C1 segment of cervical spinal cord (tissue), 14 donors: Measurements from ENCODE around the gene DSG3.

Experiments
- DNase-seq, 14 donors: peaks; one replicate each; lab custom pipeline; 2025; lab: John Stamatoyannopoulos, UW

DSG3 gene

DNA sequence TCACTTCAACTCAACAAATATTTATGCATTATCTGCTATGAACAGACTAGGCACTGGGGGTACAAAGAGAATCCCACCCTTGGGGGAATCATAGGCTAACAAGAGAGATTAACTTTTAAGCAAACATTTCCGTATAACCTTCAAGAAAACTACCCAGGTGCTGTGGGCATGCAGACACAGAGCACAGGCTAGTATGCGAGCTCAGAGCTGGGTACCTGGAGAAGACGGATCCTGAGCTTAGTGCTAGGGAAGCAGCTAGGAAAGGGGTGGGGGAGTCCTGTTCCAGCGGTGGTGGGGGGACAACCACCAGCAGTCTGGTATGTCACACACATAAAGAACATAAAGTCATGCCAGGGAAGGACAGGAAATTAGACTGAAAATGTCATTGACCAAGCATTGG, 17.5 kb upstream of the DSG3 start:
- no peak for DNase-seq

DNA sequence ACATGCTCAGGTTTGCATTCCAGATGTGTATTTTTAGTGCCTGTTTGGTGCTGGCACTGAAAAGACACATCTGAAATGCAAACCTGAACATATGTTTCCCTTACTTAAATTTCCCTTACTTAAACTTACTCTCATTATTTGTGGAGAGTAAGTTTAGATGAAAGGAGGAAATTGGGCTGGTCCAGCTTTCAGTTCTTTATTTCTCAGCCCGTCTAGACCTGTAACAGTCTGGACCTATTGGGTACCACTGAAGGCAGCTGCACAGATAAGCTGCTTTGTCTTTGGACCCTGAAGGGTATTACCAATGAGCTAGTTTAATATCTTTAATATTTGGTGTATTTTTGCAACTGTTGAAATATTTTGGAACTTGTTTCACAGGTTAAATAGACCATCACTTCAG, 17.0 kb upstream of the DSG3 start:
- no peak for DNase-seq

DNA sequence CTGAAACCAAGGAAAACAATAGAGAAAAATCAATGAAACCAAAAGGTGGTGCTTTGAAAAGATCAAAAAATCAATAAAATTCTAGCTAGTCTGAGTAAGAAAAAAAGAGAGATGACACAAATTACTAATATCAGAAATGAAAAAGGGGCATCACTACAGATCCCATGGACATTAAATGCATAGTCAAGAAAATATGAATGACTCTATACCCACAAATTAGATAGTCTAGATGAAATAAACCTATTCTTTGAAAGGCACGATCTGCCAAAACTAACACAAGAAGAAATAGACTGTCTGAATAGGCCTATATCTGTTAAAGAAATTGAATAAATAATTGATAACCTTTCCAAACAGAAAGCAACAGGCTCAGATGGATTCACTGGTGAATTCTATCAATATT, 15.2 kb upstream of the DSG3 start:
- DNase-seq, result no peak

DNA sequence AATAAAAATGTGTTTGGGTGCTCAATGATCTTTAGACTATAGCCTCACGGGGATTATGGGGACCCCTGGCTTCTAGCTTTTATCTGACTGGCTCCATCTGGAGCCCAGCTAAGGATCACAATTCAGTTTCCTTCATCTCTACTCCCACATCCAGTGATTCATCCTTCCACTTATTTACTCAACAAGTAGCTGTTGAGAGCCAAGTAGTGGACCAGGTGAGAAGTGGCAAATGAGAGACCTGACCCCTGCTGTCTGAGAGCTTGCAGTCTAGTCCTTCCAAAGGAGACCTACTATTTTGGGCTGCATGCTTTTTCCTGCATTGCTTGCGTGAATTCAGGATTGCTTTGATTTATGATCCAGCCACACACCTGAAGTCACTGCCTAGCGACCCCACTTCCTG, 10.7 kb upstream of the DSG3 start:
- no peak for DNase-seq

DNA sequence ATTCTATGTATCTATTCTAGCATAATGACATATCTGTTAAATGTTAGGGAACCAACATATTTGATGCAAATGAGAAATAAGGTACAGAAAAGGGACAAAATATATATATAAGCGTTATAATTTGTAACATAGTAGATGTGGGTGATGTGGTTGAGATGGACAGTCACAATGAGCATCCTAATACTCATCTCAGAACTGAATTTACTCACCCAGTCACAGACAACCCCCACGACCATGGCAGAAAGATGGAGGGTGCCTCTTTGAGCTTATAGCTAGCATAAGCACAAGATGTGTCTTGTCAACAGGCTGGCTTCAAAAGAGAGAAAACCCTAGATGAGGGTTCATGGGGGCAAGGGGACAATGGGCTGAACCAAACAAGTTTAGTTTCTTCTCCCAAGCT, 9.1 kb upstream of the DSG3 start:
- no peak for DNase-seq

DNA sequence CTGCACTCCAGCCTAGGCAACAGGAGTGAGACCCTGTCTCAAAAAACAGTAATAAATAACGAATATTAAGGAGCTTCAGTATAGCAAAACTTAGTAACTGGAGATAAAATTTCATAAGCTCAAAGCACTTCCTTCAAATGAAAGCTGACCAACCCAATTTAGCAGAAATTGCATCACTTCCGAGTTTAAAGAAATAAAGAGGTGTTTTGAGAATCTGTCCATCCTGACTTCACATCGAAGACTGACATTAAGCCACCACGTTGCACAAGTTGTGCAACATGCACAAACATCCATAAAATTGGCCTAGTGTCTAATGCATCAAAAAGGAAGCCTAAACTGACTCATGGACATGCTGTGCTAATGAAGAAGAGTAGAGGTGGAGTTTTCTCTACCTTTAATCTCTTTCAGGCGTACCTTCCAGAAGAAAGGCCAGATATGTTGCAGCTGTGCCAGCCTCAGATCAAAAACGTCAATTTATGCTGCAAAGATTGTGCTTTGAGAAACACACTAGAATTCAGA, 7.7 kb upstream of the DSG3 start:
- no peak for DNase-seq

DNA sequence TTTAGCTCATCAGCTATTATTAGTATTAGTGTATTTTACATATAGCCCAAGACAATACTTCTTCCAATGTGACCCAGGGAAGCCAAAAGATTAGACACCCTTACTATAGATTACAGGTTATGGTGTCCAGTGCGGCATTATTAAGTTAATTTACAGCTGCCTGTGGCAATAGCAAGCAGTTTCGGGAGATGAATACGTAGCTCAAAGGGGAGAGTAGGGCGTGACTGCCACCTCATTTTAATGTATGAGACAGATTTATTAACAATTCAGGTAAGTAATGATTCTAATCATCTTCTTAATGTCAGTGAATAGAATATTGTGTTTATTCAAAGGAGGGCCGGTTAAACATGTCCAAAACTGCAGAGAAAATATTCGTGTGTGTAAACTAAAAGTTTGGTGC, 6.8 kb upstream of the DSG3 start:
- no peak for DNase-seq

DNA sequence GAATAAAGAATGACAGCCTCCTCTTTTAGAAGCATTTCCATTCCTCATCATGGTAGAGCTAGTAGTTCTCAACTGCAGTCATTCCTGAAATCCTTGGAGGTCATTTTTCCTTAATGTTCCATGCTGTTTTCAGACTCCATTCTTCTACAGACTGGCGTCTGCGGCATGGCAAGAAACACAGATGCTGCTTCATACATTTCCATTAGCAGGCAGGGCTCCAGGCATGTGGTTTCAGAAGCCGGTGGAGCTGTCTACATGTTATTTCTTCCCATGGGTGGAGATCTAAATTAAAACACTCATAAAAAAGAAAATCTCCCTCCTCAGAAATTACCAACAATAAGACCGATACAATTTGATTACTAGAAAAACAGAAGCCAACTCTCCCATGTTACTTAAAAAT, 6.0 kb upstream of the DSG3 start:
- DNase-seq, result no peak

DNA sequence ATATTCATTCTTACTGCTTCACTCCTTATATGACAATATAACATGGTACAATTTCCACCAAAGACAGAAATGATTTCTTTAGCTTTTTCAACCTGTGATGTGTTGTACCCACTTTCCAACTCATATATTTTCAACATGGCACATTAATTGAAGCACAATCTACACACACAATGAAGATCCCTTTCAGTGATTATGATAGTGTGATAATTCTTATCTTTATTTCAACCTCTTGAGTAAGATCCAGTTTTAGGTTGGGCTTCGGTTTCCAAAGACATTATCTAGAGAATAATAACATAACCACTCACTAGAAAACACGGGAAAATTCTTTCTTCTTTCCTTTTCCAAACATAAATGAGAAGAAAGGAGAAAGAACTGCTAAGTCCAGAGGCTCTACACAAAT, 3.4 kb upstream of the DSG3 start:
- DNase-seq, result no peak

DNA sequence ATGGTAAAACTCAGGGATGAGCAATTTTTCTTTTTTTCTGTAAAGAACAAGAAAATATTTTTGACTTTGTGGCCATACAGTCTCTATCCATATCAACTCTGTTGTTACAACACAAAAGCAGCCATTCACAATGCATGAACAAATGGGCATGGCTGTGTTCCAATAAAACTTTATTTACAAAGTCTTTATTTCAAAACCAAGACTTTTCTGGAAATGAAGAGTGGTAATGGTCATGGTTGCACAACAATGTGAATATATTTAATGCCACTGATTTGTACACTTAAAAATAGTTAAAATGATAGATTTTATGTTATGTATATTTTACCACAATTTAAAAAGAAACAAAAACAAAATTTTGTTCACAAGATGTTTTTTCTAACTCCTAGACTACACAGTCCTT, 1.6 kb upstream of the DSG3 start:
- DNase-seq, result no peak

DNA sequence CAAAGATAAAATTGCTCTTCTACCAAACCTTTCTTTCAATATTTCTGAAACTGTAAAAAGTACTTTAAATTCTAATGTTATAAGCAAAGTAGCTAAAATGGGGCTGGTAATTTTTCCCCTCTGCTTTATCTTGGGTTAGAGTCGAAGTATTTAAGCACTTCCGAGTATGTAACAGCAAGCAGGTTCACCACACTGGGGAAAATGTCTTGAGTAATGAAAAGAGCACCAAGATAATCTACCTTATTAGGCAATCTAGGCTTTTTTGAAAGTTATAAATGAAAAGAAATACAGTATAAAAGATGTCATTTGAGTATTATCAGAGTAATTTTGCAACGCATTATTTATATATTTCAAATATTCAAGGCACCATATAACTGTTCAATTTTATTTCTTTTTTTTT, 687 bp upstream of the DSG3 start:
- DNase-seq, result no peak

DNA sequence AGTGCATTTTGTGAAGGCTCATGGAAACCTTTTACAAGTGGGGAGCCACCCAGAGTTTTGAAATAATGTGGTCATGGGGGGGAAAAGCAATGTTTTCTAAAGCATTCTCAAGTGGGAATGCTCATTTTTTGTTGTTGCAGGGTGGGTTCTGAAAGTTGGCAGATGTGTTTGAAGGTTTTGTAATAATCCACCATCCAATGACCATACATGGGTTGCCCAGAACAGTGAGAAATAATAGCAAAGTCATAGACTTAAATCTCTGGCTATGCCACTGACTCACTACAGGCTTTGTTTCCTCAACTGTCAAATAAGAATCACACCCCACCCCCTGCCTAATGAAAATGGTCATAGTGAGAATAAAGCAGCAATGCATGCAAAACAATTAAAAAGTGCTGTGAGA, 2.9 kb downstream of the DSG3 start:
- DNase-seq, result no peak

DNA sequence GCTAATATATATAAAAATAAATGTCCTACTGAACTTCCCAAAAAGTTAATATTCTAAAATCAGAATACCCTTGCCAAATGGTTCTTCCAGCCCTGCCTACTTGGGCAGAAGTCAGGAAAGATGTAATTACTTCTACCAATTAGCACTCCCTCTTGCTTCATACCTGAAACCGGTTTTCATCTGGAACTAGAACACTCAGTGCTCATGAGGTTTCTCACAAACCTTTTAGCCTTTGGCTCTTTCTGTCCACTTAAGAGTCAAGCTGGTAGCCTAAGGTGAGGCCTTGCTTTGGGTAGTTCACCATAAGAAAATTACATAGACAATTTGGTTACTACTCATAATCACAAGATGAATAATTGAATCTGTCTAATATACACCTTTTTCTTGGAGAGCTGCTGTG, 4.1 kb downstream of the DSG3 start:
- DNase-seq, result no peak

DNA sequence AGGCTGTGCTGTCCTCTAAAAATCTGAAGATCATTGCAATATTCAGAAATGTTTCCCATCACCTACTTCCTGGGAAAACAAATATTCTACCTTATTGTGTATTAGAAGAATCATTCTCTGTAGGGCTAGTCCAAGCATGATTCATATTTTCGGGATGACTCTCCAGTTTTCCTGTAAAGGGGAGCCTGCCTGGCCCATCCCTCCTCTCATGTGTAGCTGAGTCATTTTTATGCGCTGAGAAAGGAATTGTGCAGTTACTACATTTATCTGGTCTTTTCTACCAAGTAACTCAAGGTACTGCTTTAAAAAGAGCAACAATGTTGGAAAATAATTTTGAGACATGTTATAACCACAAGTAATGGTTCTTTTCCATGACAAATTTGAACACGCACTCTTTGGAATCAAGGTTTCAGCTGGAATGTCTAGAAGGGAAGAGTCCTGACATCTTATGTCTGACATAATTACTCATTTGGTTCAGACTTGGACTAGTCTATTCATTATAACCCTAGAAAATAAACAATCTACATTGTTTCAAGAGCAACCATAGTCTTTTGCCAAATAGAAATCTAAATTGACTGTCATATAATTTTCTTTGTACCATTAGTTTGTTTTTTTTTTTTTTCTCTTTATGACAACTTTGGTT, 6.6 kb downstream of the DSG3 start:
- DNase-seq, result no peak

DNA sequence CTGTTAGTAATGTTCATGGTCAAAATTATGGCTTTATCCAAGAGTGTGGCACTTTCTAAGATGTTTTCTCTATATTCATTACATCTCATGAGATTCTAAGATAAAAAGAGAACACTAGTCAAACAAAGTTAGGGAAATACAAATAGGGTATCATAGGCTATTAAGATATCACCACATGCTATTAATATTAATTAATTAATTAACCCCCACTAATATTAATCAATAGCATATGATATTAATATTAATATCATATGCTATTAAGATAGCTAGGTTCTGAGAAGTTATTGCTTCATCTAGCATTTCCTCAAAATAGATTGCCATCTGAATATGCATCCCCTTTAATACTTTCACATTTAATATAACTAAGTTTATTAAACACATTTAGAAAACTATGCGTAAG, 22.1 kb downstream of the DSG3 start:
- no peak for DNase-seq

DNA sequence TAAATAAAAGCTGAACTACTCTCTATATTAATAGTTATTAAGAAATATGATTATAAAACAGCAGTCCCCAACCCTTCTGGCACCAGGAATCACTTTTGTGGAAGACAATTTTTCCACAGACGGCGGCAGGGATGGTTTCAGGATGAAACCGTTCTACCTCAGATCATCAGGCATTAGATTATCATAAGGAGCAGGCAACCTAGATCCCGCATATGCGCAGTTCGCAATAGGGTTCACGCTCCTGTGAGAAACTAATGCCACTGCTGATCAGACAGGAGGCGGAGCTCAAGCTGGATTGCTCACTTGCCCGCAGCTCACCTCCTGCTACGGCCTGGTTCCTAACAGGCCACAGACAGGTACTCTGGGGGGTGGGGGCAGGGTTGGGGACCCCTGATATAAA, 31.1 kb downstream of the DSG3 start:
- no peak for DNase-seq

DNA sequence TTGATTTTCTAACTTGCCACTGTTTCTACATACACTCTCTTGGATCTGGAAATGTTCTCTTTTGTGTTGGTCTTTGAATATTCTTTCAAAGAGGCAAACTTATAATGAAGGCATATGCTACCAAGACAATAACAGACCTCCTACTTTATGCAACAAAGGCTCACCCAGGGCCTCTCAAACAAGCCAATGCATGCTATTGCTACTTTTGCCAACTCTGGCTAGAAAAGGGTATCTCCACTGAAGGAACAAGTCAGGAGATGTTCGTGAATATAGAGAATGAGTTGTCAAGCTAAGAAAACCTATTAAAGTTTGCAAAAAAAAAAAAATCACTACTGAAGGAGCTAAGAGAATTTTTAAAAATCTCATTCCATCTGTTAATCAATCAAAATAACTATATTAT, 34.5 kb downstream of the DSG3 start:
- no peak for DNase-seq

DNA sequence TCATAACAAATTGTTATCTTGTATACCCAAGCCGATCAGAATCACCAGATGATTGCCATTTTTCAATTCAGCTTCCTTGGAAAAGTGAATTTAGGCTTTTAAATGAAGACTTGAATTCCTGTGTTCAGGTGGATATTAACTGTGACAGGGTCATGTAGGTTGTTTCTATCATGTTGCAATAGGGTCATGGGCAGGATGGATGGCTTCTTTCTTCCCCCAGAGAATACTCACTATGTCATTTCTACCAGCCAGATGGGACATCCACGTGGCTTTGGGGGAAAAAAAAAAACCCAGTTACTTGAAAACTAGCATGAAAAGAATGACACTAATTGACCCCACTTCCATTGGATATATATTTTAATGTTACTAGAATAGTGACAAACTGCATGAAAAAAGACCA, 35.9 kb downstream of the DSG3 start:
- DNase-seq, result no peak

DNA sequence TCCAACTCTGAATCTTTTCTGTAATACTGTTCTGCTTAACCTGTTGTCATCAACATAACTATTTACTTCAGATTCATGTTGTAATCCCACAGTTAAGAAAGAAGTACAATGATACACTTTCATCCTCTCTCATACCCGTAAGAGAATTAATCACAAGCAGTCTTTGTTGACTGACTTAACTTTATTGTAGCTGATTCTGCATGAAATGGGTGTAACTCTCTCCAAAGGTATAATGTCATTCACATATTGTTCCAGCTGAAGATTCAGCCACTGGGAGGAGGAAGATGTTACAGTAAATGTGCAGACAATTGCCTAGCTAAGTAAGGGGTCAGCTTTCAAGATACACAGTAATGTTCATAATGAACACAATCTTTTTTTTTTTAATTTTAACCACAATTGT, 36.9 kb downstream of the DSG3 start:
- DNase-seq, result no peak

DNA sequence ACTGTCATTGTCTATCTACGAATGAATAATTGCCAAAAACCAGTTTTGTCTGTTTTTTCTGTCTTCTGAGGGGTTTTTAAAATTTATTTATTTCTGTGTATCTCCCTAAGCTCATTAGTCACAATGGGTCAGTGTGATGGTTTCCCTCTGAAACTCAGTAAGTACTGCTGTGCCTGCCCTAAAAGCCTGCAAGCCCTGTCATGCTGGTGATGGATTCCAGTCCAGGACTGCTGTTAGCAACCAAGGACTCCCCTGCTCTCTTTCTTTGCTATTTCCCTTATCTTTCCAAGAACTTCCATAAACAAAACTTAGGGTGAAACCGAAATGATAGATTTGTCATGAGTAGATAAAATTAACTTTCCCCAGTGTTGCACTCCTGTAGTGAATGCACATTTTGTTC, 38.6 kb downstream of the DSG3 start:
- DNase-seq, result no peak

DNA sequence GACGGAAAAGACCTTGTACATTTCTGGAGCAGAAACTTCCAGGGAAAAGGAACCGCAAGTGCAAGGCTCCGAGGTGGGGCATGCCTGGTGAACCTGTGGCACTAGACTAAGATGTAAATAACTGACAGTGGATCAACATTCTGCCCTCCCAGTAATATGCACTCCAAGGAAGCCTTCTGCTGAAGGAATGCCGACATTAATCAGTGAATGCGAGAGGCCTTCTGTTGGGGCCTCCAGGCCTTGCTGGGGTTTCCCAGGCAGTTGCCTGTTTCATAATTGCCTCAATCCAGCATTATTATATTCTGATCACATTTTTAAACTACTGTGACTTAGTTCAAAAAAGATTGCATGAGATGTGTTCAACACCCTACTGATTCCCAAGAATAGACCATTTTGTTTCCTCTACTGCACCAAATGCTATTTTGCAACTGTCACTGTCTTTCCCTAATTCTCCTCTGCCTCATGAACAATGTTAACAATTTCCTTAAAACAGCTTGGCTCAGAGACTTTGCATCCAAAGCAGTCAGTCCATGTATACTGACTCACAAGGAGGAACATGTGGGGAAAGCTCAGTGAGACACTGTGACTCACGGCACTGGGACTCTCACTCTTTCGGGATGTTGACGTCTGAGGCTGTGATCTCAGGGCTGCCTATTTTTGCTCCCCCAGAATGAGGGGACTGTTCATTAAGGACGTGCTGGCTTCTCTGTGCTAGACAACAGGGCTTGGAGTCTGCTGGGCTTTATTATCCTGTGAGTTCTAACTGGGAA, 39.9 kb downstream of the DSG3 start:
- DNase-seq, result no peak

DNA sequence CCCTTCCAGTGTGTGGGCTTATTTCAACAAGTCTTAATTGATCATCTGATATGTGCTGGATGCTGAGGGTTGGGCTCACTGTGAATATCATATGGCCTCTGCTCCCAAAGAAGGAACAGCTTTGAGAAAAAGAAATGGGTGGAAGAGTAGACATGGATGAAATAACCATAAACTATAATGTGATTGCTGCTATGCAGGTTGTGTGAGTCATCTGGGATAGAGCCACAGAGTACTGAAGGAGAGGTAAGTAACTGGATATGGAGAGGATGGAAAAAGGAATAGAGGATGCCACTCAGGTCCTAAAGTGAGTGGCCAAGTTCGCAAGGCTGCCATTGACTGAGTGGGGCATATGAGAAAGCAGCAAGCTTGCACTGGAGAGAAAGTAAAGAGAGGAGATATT, 41.8 kb downstream of the DSG3 start:
- no peak for DNase-seq

DNA sequence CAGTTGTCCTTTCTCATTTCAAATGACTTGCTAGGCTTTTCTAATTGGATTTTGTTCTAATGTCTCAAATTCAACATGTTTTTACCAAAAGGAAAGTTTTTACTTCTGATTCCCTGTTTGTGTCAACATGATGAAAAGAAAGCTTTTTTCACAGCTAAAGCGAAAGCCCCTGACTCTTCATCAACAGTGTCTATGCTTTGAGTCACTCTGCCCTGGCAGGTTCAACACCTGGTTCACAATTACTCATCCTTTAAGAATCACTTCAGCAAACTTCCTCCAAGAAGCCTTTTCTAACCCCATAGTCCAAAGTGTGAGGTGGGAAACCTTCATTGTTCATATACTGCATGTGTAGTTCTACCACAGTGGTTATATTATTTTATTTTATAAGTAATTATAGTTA, 42.8 kb downstream of the DSG3 start:
- DNase-seq, result no peak

DNA sequence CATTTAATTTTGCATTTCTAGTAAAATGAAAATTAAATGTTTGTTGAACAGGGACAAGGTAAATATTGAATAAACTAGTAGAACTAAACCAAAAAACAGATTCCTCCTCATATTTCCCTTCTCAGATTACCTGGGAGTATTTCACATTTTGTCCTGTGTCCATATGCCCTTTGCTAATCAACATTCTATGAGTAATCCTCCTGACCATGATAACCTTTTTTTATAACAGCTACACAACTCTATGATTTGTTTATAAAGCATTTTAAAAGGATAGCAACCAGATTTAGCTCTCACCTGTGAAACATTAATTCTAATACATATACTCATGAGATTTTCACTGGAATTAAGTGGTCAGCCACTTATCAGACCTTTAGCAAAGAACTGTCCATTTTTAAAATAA, 43.3 kb downstream of the DSG3 start:
- no peak for DNase-seq
